ENCODE measurements around the gene KICS2.

Gene KICS2

GRCh38 chr12:64181430-64182291 lies 40.4 kb downstream of the KICS2 start:
- peak in 1 of 2 experiments; percentile 11 for DNase-seq (ENCODE audit: low read depth in 1 of 2, low spot score in 1 of 2)

GRCh38 chr12:64180951-64181350 lies 41.1 kb downstream of the KICS2 start:
- Histone ChIP-seq H3K27ac (replicated peaks) (no peak overlapping the region), H3K27me3 (ENCODE audit: insufficient read depth, poor library complexity, severe bottlenecking) (no peaks in the 10 kb centered on the region), H3K4me3 (replicated peaks; ENCODE audit: insufficient read depth, low read length) (no peak overlapping the region)
- no peak for TF ChIP-seq REST (IDR thresholded peaks at IDR 0.05; ENCODE audit: insufficient replicate concordance, low read depth)
- no peak for TF ChIP-seq SPI1 (IDR thresholded peaks at IDR 0.05; ENCODE audit: borderline replicate concordance, low read depth)
- TF ChIP-seq CTCF (IDR thresholded peaks at IDR 0.05; ENCODE audit: insufficient read depth, low read length) = no peak
- no peak for TF ChIP-seq POLR2AphosphoS5 (IDR thresholded peaks at IDR 0.05; ENCODE audit: low read depth)
- TF ChIP-seq GABPA (IDR thresholded peaks at IDR 0.05; ENCODE audit: low read depth) = no peak
- DNase-seq (ENCODE audit: low read depth in 1 of 2, low spot score in 1 of 2) = no peak

More at GRCh38 chr12:64181430-64182291, 40.4 kb downstream of the KICS2 start:
- Histone ChIP-seq H3K27ac (replicated peaks) (no peak overlapping the region), H3K27me3 (ENCODE audit: insufficient read depth, poor library complexity, severe bottlenecking) (no peaks in the 10 kb centered on the region), H3K4me3 (replicated peaks; ENCODE audit: insufficient read depth, low read length) (no peak overlapping the region)
- peak; percentile 9 for TF ChIP-seq CTCF (IDR thresholded peaks at IDR 0.05; ENCODE audit: insufficient read depth, low read length)
- TF ChIP-seq POLR2AphosphoS5 (IDR thresholded peaks at IDR 0.05; ENCODE audit: low read depth) = no peak

- no peak overlapping the region for H3K27ac ChIP-seq (replicated peaks)
These were observed 44.0 kb downstream of the KICS2 start for GRCh38 chr12:64178122-64178521.

More at GRCh38 chr12:64178122-64178521, 44.0 kb downstream of the KICS2 start:
- no peaks in the 10 kb centered on the region for H3K27me3 ChIP-seq (ENCODE audit: insufficient read depth, poor library complexity, severe bottlenecking)
- no peak for DNase-seq (ENCODE audit: low read depth in 1 of 2, low spot score in 1 of 2)
- TF ChIP-seq REST (IDR thresholded peaks at IDR 0.05; ENCODE audit: insufficient replicate concordance, low read depth) = no peak
- no peak overlapping the region for H3K4me3 ChIP-seq (replicated peaks; ENCODE audit: insufficient read depth, low read length)

All from HL-60 (cell line).